K562 (cell line): Measurements from ENCODE around the gene TEX264. TPM values are rescaled to one million over a fixed set of nuclear protein-coding genes. Genes with fewer than 3 reads are reported as not detected.
A peak's percentile ranks its signal among the peaks of the same experiment; 100 is the strongest.

Experiments used
- ARID2 ChIP-seq: fragments of 450-650 bp; IDR thresholded peaks from 2 replicates; pipeline ENCODE4 v1.6.1; 2017; ENCODE audit warnings: antibody characterized with exemption, mild to moderate bottlenecking
- ASH1L ChIP-seq: fragments of 450-650 bp; IDR thresholded peaks from 2 replicates; pipeline ENCODE4 v1.6.1; 2018; ENCODE audit warnings: borderline replicate concordance, mild to moderate bottlenecking, low read depth; ENCODE audit not compliant: partially characterized antibody
- CSDE1 ChIP-seq, 2 experiments: fragments of 450-650 bp; IDR thresholded peaks; 2 replicates each; pipeline ENCODE4 v1.6.1; 2016; ENCODE audit warnings: mild to moderate bottlenecking in 1 of 2
- EHMT2 ChIP-seq: fragments of 450-650 bp; IDR thresholded peaks from 2 replicates; pipeline ENCODE4 v1.6.1; 2018; ENCODE audit warnings: antibody characterized with exemption
- FOXJ2 ChIP-seq: fragments of 200-800 bp; sonication (Bioruptor generic); IDR thresholded peaks from 2 replicates; pipeline ENCODE4 v1.6.1; 2016; ENCODE audit warnings: missing genetic modification characterization, missing compliant biosample characterization
- GMEB1 ChIP-seq: fragments of 250-450 bp; sonication (Bioruptor Pico); IDR thresholded peaks from 2 replicates; pipeline ENCODE4 v1.4.0; 2020; ENCODE audit warnings: mild to moderate bottlenecking
- HINFP ChIP-seq: fragments of 450-650 bp; conservative IDR thresholded peaks from 2 replicates; pipeline ENCODE4 v1.6.1; 2016; ENCODE audit warnings: missing genetic modification characterization, low read depth, mild to moderate bottlenecking, control low read depth, missing compliant biosample characterization
- IRF1 ChIP-seq: sonication (generic); formaldehyde crosslinking; IDR thresholded peaks from 2 replicates; pipeline ENCODE4 v1.8.0; 2022; ENCODE audit warnings: missing genetic modification reagents, mild to moderate bottlenecking, borderline replicate concordance
- KDM5B ChIP-seq: fragments of 200-600 bp; sonication (generic); IDR thresholded peaks from 2 replicates; pipeline ENCODE4 v1.6.1; 2012; ENCODE audit warnings: low read depth, mild to moderate bottlenecking, moderate library complexity, low read length, control low read depth, inconsistent platforms; ENCODE audit not compliant: insufficient replicate concordance
- MAFK ChIP-seq: IDR thresholded peaks from 2 replicates; pipeline ENCODE4 v1.6.1; 2011; ENCODE audit warnings: low read length, improper control_type of control experiment
- MEIS2 ChIP-seq: fragments of 450-650 bp; IDR thresholded peaks from 2 replicates; pipeline ENCODE4 v1.6.1; 2014; ENCODE audit warnings: mild to moderate bottlenecking; ENCODE audit not compliant: partially characterized antibody
- MYC ChIP-seq, 2 experiments: fragments of 250-450 bp in 1 of 2; sonication (Bioruptor Pico) in 1 of 2; IDR thresholded peaks; 2 replicates each; pipeline versions ENCODE4 v1.5.1 to v1.6.1; 2012 to 2021; ENCODE audit warnings: low read depth in 2 of 2, borderline replicate concordance in 1 of 2, improper control_type of control experiment in 1 of 2, low read length in 1 of 2, mild to moderate bottlenecking in 1 of 2, moderate library complexity in 1 of 2
- NFXL1 ChIP-seq: fragments of 450-650 bp; formaldehyde crosslinking; IDR thresholded peaks from 2 replicates; pipeline ENCODE4 v1.4.0; 2021; ENCODE audit warnings: mild to moderate bottlenecking
- POLR2G ChIP-seq: fragments of 200-400 bp; formaldehyde crosslinking; IDR thresholded peaks from 2 replicates; pipeline ENCODE4 v1.6.1; 2017; ENCODE audit warnings: low read depth, mild to moderate bottlenecking, antibody characterized with exemption, low read length, moderate library complexity
- SUPT5H ChIP-seq: fragments of 450-650 bp; IDR thresholded peaks from 2 replicates; pipeline ENCODE4 v1.6.1; 2016
- ZBTB26 ChIP-seq: fragments of 450-650 bp; formaldehyde crosslinking; IDR thresholded peaks from 2 replicates; pipeline ENCODE4 v1.4.0; 2022; ENCODE audit warnings: missing genetic modification characterization
- ZBTB8A ChIP-seq: fragments of 450-650 bp; IDR thresholded peaks from 2 replicates; pipeline ENCODE4 v1.6.1; 2018; ENCODE audit warnings: mild to moderate bottlenecking, moderate library complexity; ENCODE audit not compliant: partially characterized antibody
- ZKSCAN3 ChIP-seq: fragments of 250-450 bp; sonication (Bioruptor Pico); IDR thresholded peaks from 2 replicates; pipeline ENCODE4 v1.4.0; 2020
- ZNF175 ChIP-seq: fragments of 200-800 bp; sonication (Bioruptor generic); IDR thresholded peaks from 2 replicates; pipeline ENCODE4 v1.6.1; 2016; ENCODE audit warnings: low read depth, mild to moderate bottlenecking, missing genetic modification characterization, missing compliant biosample characterization
- ZNF655 ChIP-seq: fragments of 250-450 bp; sonication (Bioruptor Pico); IDR thresholded peaks from 2 replicates; pipeline ENCODE4 v1.5.0; 2021
- polyA plus RNA-seq, 8 experiments: library from polyadenylated mRNA; depleted of rRNA in 4 of 8; stranded (reverse) in 5 of 8; unstranded in 3 of 8; fragments of >200 nt; fragmentation: Nextera tagmentation in 2 of 8; fragmentation: Illumina TruSeq in 1 of 8; extraction: Ambion mirVana in 2 of 8; extraction: Trizol in 1 of 8; gene quantifications; 2 replicates each; pipeline versions ENCODE4 v1.2.1 to v1.2.3, GENCODE V29; 2011 to 2014; ENCODE audit warnings: inconsistent platforms in 1 of 8, missing spikeins in 1 of 8
- total RNA-seq, 7 experiments: library from RNA; depleted of rRNA in 6 of 7; stranded (reverse); fragments of >200 nt in 6 of 7; fragmentation: Illumina TruSeq in 2 of 7; extraction: Trizol in 2 of 7; gene quantifications; 2 replicates each; pipeline versions ENCODE4 v1.2.1 to v1.2.3, GENCODE V29; 2011 to 2021; ENCODE audit warnings: low replicate concordance in 1 of 7

Gene TEX264
- total and polyA plus RNA-seq, 9 of the 15 experiments (the other 6 are each of a cell fraction or from before 2014, with no cell fraction given), result 4.1 to 47.0 (median 31.0) TPM

GRCh38 chr3:51671734-51672475, 853 bp downstream of the TEX264 start (continued):
- TF ChIP-seq IRF1 (CRISPR knock-in tag), result no peak
- no peak for TF ChIP-seq ZBTB26 (CRISPR knock-in tag)
- no peak for TF ChIP-seq FOXJ2 (tag)
- peak; percentile 67 for TF ChIP-seq POLR2G
- TF ChIP-seq MAFK, result no peak
- TF ChIP-seq ZNF655, result no peak
- peak; percentile 40; the same call in 1 of the 2 replicates for TF ChIP-seq MYC (IDR thresholded peaks at IDR 0.05; ENCODE audit: low read depth, low read length)
- no peak for TF ChIP-seq MYC (CRISPR knock-in tag; IDR thresholded peaks at IDR 0.05; ENCODE audit: borderline replicate concordance, low read depth)
- TF ChIP-seq ZKSCAN3 (CRISPR knock-in tag), result no peak
- TF ChIP-seq ZNF175 (CRISPR knock-in tag), result no peak
- no peak for TF ChIP-seq GMEB1
- TF ChIP-seq MEIS2, result no peak
- no peak for TF ChIP-seq EHMT2
- no peak for TF ChIP-seq CSDE1 (IDR thresholded peaks at IDR 0.05)
- no peak for TF ChIP-seq KDM5B
- TF ChIP-seq HINFP (tag), result no peak
- no peak for TF ChIP-seq ASH1L
- no peak for TF ChIP-seq ARID2
- no peak for TF ChIP-seq ZBTB8A
- TF ChIP-seq NFXL1 (CRISPR knock-in tag), result no peak
- 0 out of 2 replicates have a peak, but pooled peaks have one; percentile 26 for TF ChIP-seq SUPT5H
